Muscle of back (tissue), 13 donors: ENCODE results near the gene ACADS. TPM values are rescaled to one million over a fixed set of nuclear protein-coding genes. Genes with fewer than 3 reads are reported as not detected.

Experiments used
- DNase-seq, 3 donors: peaks; one replicate each; pipeline versions ENCODE4 v3.0.0 to v3.0.0-alpha.2; 2013
- long read RNA-seq, 9 donors: transcript quantifications; one replicate each; lab custom pipeline, GENCODE V29; 2026
- polyA plus RNA-seq, 10 donors: library from polyadenylated mRNA; unstranded; fragments of 120-200 nt; gene quantifications; one replicate each; pipeline ENCODE4 v1.2.1, GENCODE V29; 2013; ENCODE audit not compliant: insufficient read length in 10 of 10

Gene ACADS, protein sequence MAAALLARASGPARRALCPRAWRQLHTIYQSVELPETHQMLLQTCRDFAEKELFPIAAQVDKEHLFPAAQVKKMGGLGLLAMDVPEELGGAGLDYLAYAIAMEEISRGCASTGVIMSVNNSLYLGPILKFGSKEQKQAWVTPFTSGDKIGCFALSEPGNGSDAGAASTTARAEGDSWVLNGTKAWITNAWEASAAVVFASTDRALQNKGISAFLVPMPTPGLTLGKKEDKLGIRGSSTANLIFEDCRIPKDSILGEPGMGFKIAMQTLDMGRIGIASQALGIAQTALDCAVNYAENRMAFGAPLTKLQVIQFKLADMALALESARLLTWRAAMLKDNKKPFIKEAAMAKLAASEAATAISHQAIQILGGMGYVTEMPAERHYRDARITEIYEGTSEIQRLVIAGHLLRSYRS
- polyA plus RNA-seq = 10 to 100 TPM; 13.9 to 19.1 (median 17.0) TPM
- long read RNA-seq, donor 1, transcript ACADS-201 (10 exons, 1,950 nt) = major isoform, 7 of 8 reads
- long read RNA-seq, donor 1, partial matches to known transcripts = 0 of 8 reads
- long read RNA-seq, donor 1, other reads (novel, unspliced or antisense) = 0 of 8 reads
- long read RNA-seq, donor 2, transcript ACADS-201 (10 exons, 1,950 nt) = major isoform, 9 of 9 reads
- long read RNA-seq, donor 2, partial matches to known transcripts = 0 of 9 reads
- long read RNA-seq, donor 2, other reads (novel, unspliced or antisense) = 0 of 9 reads
- long read RNA-seq, donor 3 = 0 reads
- long read RNA-seq, donor 4, partial matches to known transcripts = 0 of 4 reads
- long read RNA-seq, donor 4, other reads (novel, unspliced or antisense) = 0 of 4 reads
- long read RNA-seq, donor 5, transcript ACADS-201 (10 exons, 1,950 nt) = major isoform, 5 of 6 reads
- long read RNA-seq, donor 5, partial matches to known transcripts = 0 of 6 reads
- long read RNA-seq, donor 5, other reads (novel, unspliced or antisense) = 0 of 6 reads
- long read RNA-seq, donor 6, transcript ACADS-201 (10 exons, 1,950 nt) = major isoform, 8 of 8 reads
- long read RNA-seq, donor 6, partial matches to known transcripts = 0 of 8 reads
- long read RNA-seq, donor 6, other reads (novel, unspliced or antisense) = 0 of 8 reads
- long read RNA-seq, donor 7, partial matches to known transcripts = 0 of 3 reads
- long read RNA-seq, donor 7, other reads (novel, unspliced or antisense) = 0 of 3 reads
- long read RNA-seq, donor 8, partial matches to known transcripts = 8 of 10 reads
- long read RNA-seq, donor 8, other reads (novel, unspliced or antisense) = 0 of 10 reads
- long read RNA-seq, donor 9 = 0 reads

DNA sequence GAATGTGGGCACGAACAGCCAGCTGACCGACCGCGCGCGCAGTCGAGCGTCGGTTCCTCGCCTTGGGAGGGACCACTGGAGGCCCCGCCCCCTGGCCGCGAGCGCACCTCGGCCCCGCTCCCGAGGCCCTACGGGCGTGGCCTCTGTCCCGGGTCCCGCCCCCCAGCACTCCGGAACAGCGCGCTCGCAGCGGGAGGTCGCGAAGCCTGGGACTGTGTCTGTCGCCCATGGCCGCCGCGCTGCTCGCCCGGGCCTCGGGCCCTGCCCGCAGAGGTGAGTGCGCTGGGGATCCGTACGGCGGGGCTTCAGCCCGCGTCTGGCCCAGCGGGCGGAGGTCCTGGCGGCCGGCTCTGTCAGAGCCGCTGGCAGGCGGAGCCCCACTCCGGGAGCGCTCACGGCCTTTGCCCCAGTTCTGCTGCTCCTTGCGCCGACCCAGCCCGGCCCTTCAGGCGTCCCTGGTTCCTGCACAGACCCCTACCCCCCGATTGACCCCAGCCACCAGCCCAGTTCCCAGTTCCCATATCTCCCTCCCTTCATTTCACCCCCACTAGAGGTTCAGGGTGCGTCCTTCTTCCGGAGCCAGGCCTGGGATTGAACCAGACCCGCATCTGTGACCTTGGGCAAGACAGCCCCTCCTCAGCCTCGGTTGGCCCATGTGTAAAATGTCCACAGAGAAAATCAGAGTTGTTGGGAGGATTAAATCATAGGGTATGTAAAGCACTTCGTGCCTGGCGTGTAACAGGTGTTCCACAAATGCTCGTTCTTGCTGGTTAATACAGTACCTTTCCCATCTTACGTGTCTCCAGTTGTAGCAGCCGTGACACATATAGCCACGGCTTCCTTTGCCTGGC lies at the start of gene ACADS:
TSS of gene ACADS (plus strand) at position 168 of the 851 bp plus-strand sequence. CDS start at position 228, 60 bp downstream.
- peak; percentile 82 to 95 (median 91) for DNase-seq

GRCh38 chr12:120677765-120678473 lies 47.7 kb upstream of the ACADS start:
- no peak for DNase-seq

GRCh38 chr12:120678572-120678971 lies 47.1 kb upstream of the ACADS start:
- no peak for DNase-seq

GRCh38 chr12:120680165-120680738 lies 45.4 kb upstream of the ACADS start:
- DNase-seq = no peak

DNA sequence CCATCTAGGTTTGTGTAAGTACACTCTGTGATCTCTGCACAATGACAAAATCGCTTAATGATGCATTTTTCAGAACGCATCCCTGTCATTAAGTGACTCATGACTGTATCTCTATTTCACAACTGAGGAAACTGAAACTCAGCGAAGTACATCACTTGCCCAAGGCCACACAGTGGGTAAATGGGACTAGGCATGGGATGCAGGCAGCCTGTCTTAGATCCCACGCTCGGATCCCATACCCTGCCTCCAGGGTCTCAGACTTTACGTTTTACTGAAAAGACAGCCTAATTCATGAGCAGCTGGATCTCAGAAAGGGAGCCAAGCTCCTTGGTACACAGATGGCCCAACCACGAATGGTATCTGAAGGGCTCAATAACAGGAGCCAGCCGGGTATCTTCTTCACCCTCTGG lies 41.1 kb upstream of the ACADS start:
- DNase-seq = no peak

DNA sequence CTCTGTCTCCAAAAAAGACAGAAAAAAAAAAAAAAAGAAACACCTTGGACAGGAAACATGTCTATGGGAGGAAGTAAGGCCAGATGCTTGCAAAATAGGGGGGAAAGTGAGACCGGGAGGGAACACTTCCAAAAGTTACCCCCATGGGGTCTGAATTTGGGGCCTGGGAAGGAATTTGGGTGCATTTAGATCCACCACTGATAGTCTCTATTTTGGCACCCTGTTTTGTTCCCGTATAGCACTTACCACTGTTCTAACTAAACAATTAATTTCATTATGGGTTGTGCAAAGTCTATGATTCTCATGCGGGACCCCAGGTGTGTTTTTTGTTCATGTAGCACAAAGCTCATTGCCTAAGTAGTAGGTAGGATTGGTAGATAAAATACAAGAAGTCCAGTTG lies 40.1 kb upstream of the ACADS start:
- DNase-seq = peak in 1 of 3 donors; percentile 25

GRCh38 chr12:120686151-120686689 lies 39.4 kb upstream of the ACADS start:
- DNase-seq = peak; percentile 95 to 98 (median 96)

DNA sequence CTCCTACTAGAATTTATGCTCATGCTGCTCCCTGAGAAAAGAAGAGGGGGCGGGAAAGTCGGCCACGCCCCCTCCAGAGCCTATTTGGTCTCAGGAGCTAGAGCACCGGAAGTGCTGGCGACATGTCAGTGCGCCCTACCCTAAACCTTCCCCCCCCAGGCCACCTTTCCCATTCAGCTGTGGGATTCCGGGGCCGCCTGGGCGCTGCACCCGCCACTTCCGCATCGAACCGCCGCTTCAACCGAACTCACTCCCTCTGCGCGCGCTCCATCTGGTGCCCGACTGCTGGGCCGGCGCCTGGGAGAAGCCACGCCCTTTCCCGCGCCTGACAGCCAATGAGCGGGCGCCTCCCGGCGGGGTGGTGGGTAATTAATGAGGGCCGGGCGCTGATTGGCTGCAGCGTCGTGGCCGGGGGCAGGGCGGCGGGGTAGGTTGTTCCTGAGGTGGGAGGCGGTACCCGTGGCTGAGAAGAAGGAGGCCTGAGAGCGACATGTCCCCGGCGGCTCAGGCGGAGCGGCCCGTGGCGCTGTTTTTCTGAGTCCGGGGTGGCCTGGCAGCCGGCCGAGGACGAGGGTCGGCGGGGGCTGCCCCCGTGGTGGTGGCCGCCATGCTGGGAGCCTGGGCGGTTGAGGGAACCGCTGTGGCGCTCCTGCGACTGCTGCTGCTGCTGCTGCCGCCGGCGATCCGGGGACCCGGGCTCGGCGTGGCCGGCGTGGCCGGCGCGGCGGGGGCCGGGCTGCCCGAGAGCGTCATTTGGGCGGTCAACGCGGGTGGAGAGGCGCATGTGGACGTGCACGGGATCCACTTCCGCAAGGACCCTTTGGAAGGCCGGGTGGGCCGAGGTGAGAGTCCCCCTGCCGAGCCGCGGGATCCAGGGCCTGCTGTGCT lies 38.7 kb upstream of the ACADS start, which contains the start of gene MLEC:
TSS of gene MLEC (plus strand) at position 460 of the 888 bp plus-strand sequence. CDS start at position 608, 148 bp downstream.
- peak; percentile 98 to 99 (median 98) for DNase-seq

GRCh38 chr12:120687578-120688289 lies 37.9 kb upstream of the ACADS start:
- peak in 1 of 3 donors; percentile 58 for DNase-seq

- DNase-seq = peak in 1 of 3 donors; percentile 38
These were observed 37.0 kb upstream of the ACADS start for GRCh38 chr12:120688527-120689071.

DNA sequence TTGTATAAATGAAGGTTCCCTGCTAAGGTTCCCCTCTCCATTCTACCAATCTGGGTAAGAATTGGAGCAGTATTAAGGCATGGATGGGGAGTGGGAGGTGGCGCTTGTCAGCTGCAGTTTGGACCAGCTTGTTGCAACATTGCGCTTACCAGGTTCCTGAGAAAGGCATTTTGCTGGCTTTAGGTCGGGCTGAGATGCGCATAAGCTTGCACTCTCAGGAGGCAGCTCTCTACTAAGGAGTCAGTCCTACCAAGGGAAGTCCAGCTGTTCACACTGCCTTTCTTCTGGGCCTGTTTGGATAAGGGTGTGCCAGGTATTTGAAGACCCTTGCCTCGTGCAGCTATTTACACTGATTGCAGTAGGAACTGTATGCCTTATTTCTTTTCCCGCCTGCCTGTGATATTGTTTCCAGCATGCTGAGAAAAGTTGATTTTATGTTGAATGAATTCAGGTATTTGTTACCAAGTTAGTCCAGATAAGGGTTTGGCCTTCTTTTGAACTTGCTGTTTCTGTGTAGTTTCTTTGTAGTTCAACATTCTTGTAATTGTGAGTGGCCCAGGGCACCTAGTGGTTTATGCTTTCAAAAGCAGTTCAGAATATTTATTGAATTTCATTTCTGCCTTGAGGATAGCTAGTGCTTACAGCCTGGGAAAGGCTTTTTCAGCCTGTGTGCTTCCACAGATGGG lies 36.1 kb upstream of the ACADS start:
- no peak for DNase-seq

- DNase-seq = no peak
These were observed 35.6 kb upstream of the ACADS start for GRCh38 chr12:120690083-120690450.

DNA sequence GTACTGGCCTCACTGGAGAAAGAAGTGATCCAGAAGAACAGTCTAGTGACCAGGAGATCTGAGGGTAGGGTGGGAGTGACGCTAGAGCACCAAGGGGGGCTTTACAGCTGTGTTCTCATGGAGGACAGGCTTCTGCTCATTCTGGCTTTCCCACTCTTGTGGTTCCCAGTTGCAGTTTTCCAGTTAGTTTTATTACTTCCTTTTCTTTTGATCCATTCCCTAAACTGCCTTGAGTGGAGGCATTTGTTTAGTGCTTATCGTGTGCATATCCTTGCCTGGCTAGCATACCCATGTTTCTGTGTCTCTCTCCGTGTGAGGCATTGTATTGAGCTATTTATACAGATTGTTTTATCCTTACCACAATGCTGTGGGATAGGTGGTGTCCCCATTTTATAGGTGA lies 34.6 kb upstream of the ACADS start:
- DNase-seq = no peak

- DNase-seq = no peak
These were observed 33.0 kb upstream of the ACADS start for GRCh38 chr12:120692524-120693033.

DNA sequence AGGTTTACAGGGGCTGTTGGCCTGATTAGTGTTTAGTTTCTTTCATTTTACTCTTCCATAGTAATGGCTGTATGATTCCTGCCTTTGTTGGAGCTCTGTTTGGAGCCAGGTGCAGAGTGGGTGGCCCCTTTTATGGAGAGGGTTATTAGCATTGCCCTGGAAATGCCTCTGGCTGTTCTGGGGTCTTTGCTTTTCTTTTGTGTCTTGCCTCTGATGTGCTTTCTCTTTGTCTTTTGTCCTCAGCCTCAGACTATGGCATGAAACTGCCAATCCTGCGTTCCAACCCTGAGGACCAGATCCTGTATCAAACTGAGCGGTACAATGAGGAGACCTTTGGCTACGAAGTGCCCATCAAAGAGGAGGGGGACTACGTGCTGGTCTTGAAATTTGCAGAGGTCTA lies 31.8 kb upstream of the ACADS start:
- DNase-seq = no peak

GRCh38 chr12:120696626-120697025 lies 29.0 kb upstream of the ACADS start:
- DNase-seq = no peak
